AG09309 (cell line): ENCODE data around the gene OXNAD1.

Experiments used
- DNase-seq: peaks from one replicate; pipeline ENCODE4 v3.0.0-alpha.2; 2010; ENCODE audit warnings: low read depth
- H3K4me3 ChIP-seq: 2 replicates; pipeline ENCODE4 v1.5.1; 2011; ENCODE audit warnings: mild to moderate bottlenecking, low read depth, low read length, moderate library complexity; ENCODE audit not compliant: control insufficient read depth
- CTCF ChIP-seq: IDR thresholded peaks from 2 replicates; pipeline ENCODE4 v1.5.1; 2011; ENCODE audit warnings: mild to moderate bottlenecking, low read depth, low read length, inconsistent platforms; ENCODE audit not compliant: insufficient read depth, control insufficient read depth; ENCODE audit errors: missing control alignments

The OXNAD1 gene

GRCh38 chr3:16270855-16271254 lies 5.8 kb downstream of the OXNAD1 start:
- H3K4me3 ChIP-seq = no peak overlapping the region
- TF ChIP-seq CTCF = no peak
- DNase-seq = no peak

GRCh38 chr3:16272588-16272987 lies 7.6 kb downstream of the OXNAD1 start:
- no peak for DNase-seq
- TF ChIP-seq CTCF = no peak
- H3K4me3 ChIP-seq = no peak overlapping the region

GRCh38 chr3:16273867-16274266 lies 8.9 kb downstream of the OXNAD1 start:
- TF ChIP-seq CTCF = no peak

GRCh38 chr3:16277471-16277870 lies 12.5 kb downstream of the OXNAD1 start:
- DNase-seq = no peak
- no peak for TF ChIP-seq CTCF
- H3K4me3 ChIP-seq = no peak overlapping the region

More at GRCh38 chr3:16273867-16274266, 8.9 kb downstream of the OXNAD1 start:
- H3K4me3 ChIP-seq = no peak overlapping the region
- DNase-seq = no peak

GRCh38 chr3:16279010-16279801 lies 14.2 kb downstream of the OXNAD1 start:
- DNase-seq = no peak
- TF ChIP-seq CTCF = no peak
- H3K4me3 ChIP-seq = no peak overlapping the region

- H3K4me3 ChIP-seq = no peak overlapping the region
- no peak for TF ChIP-seq CTCF
- no peak for DNase-seq
Observed at GRCh38 chr3:16280671-16281070, 15.7 kb downstream of the OXNAD1 start.
